PC-3 (cell line): ENCODE results near the gene AGAP1. TPM values are rescaled to one million over a fixed set of nuclear protein-coding genes. Genes with fewer than 3 reads are reported as not detected.

ENCODE experiments used
- ATAC-seq: fragments of 200-7000 bp; cut with Tn5 transposase; 2 replicates; pipeline ENCODE4 v1.9.1; 2020; ENCODE audit warnings: mild to moderate bottlenecking, moderate library complexity
- BruUV-seq: library from RNA; stranded (reverse); fragments of 400-500 nt; replicated peaks from 2 replicates; lab custom pipeline; 2021; lab: Mats Ljungman, UMichigan
- CTCF ChIA-PET: fragments of 300-600 bp; sonication (Branson Sonifier 250); formaldehyde crosslinking; loops from one replicate; lab custom pipeline; 2022; ENCODE audit warnings: antibody characterized with exemption; lab: Charles Lee
- POLR2A ChIA-PET: fragments of 300-600 bp; sonication (Branson Sonifier 250); formaldehyde crosslinking; loops from one replicate; lab custom pipeline; 2022; ENCODE audit warnings: antibody characterized with exemption; ENCODE audit not compliant: unreplicated experiment; lab: Charles Lee
- DNase-seq: peaks from one replicate; pipeline ENCODE4 v3.0.0-alpha.2; 2015
- H2AFZ ChIP-seq: fragments of 300-600 bp; sonication (generic); 2 replicates; pipeline ENCODE4 v1.6.0; 2016; ENCODE audit warnings: antibody characterized with exemption, low read length
- H3F3A ChIP-seq: fragments of 300-600 bp; sonication (generic); one replicate; pipeline ENCODE4 v1.6.0; 2017; ENCODE audit warnings: antibody characterized with exemption, low read length, control low read depth, mild to moderate bottlenecking; ENCODE audit not compliant: unreplicated experiment
- H3K27ac ChIP-seq: fragments of 300-600 bp; sonication (generic); 2 replicates; pipeline ENCODE4 v1.5.1; 2016; ENCODE audit warnings: mild to moderate bottlenecking, low read length
- H3K27me3 ChIP-seq: fragments of 300-600 bp; sonication (generic); 2 replicates; pipeline ENCODE4 v1.6.1; 2016; ENCODE audit warnings: low read length, mixed read lengths
- H3K36me3 ChIP-seq: fragments of 300-600 bp; sonication (generic); 2 replicates; pipeline ENCODE4 v1.6.1; 2016; ENCODE audit warnings: low read depth, mixed run types, low read length, mixed read lengths
- H3K4me1 ChIP-seq: fragments of 300-600 bp; sonication (generic); 2 replicates; pipeline ENCODE4 v1.5.1; 2016; ENCODE audit warnings: low read length; ENCODE audit not compliant: insufficient read depth
- H3K4me2 ChIP-seq: fragments of 300-600 bp; sonication (generic); 2 replicates; pipeline ENCODE4 v1.6.0; 2016; ENCODE audit warnings: low read length
- H3K4me3 ChIP-seq: fragments of 300-600 bp; sonication (generic); 2 replicates; pipeline ENCODE4 v1.5.1; 2016; ENCODE audit warnings: mild to moderate bottlenecking, low read length, mixed read lengths
- H3K79me2 ChIP-seq: fragments of 300-600 bp; sonication (generic); 2 replicates; pipeline ENCODE4 v1.6.1; 2017; ENCODE audit warnings: low read length, mixed read lengths
- H3K9ac ChIP-seq: fragments of 300-600 bp; sonication (generic); 2 replicates; pipeline ENCODE4 v1.6.0; 2016; ENCODE audit warnings: mild to moderate bottlenecking, low read length
- H3K9me2 ChIP-seq: fragments of 300-600 bp; sonication (generic); replicated peaks from 2 replicates; pipeline ENCODE4 v1.6.1; 2016; ENCODE audit warnings: mixed run types, low read length, mixed read lengths
- H3K9me3 ChIP-seq: fragments of 300-600 bp; sonication (generic); 2 replicates; pipeline ENCODE4 v1.6.1; 2016; ENCODE audit warnings: low read length, mixed read lengths
- H4K20me1 ChIP-seq: fragments of 300-600 bp; sonication (generic); 2 replicates; pipeline ENCODE4 v1.6.1; 2016; ENCODE audit warnings: low read length, mixed read lengths
- CTCF ChIP-seq: fragments of 300-600 bp; sonication (generic); conservative IDR thresholded peaks from 2 replicates; pipeline ENCODE4 v1.5.1; 2017; ENCODE audit warnings: antibody characterized with exemption, low read depth, mild to moderate bottlenecking, low read length
- EZH2 ChIP-seq: fragments of 300-600 bp; sonication (generic); IDR thresholded peaks from one replicate; pipeline ENCODE4 v1.6.1; 2017; ENCODE audit warnings: antibody characterized with exemption, mild to moderate bottlenecking, low read length; ENCODE audit not compliant: unreplicated experiment
- EZH2phosphoT487 ChIP-seq: fragments of 300-600 bp; sonication (generic); IDR thresholded peaks from 2 replicates; pipeline ENCODE4 v1.6.1; 2018; ENCODE audit warnings: mild to moderate bottlenecking, antibody characterized with exemption, low read length, borderline replicate concordance
- intact Hi-C: fragments of 100-400 bp; cut with micrococcal nuclease; formaldehyde crosslinking; loops from 2 replicates; pipeline ENCODE4 v1.9.0; 2023
- total RNA-seq: library from RNA; depleted of rRNA; stranded (reverse); fragments of >200 nt; gene quantifications from 2 replicates; pipeline ENCODE4 v1.2.3, GENCODE V29; 2014

Gene AGAP1
- total RNA-seq, 1 experiment from 2014 or later, result 31.0 TPM

- DNase-seq, result no peak
- TF ChIP-seq EZH2phosphoT487 (no peak), EZH2 (no peak), CTCF (no peak)
- ChIA-PET POLR2A (no interaction called here), CTCF (no interaction called here)
- BruUV-seq, result no TSS peak
- H3F3A ChIP-seq, result no peaks in the 10 kb centered on the region
- ATAC-seq, result no peak
- no peak overlapping the region for H2AFZ ChIP-seq
- no peaks in the 10 kb centered on the region for H3K27me3 ChIP-seq
- H3K9me3 ChIP-seq, result no peaks in the 10 kb centered on the region
- H3K9me2 ChIP-seq, result no peaks in the 10 kb centered on the region
- no peak overlapping the region for H3K27ac ChIP-seq
- no peaks in the 10 kb centered on the region for H4K20me1 ChIP-seq
- intact Hi-C loops, result no loop called here
- no peaks in the 10 kb centered on the region for H3K4me1 ChIP-seq
- no peak overlapping the region for H3K9ac ChIP-seq
- no peak overlapping the region for H3K4me3 ChIP-seq
- H3K79me2 ChIP-seq, result no peaks in the 10 kb centered on the region
- no peaks in the 10 kb centered on the region for H3K36me3 ChIP-seq
- no peak overlapping the region for H3K4me2 ChIP-seq
Measured at GRCh38 chr2:236101311-236101950, 607.6 kb downstream of the AGAP1 start.

GRCh38 chr2:236102971-236103370 lies 609.1 kb downstream of the AGAP1 start:
- H3K9ac ChIP-seq, result no peak overlapping the region
- CTCF ChIA-PET, result no interaction called here

More at GRCh38 chr2:236102971-236103370, 609.1 kb downstream of the AGAP1 start:
- no peaks in the 10 kb centered on the region for H3K36me3 ChIP-seq
- no peaks in the 10 kb centered on the region for H3K79me2 ChIP-seq
- no peaks in the 10 kb centered on the region for H3K27me3 ChIP-seq
- no TSS peak for BruUV-seq
- POLR2A ChIA-PET, result no interaction called here
- intact Hi-C loops, result no loop called here
- DNase-seq, result no peak
- no peak overlapping the region for H3K4me2 ChIP-seq
- H2AFZ ChIP-seq, result no peak overlapping the region
- H3F3A ChIP-seq, result no peaks in the 10 kb centered on the region
- no peaks in the 10 kb centered on the region for H3K4me1 ChIP-seq
- no peaks in the 10 kb centered on the region for H3K9me2 ChIP-seq
- H3K4me3 ChIP-seq, result no peak overlapping the region
- H3K9me3 ChIP-seq, result no peaks in the 10 kb centered on the region
- no peak overlapping the region for H3K27ac ChIP-seq
- no peak for TF ChIP-seq EZH2phosphoT487
- no peak for TF ChIP-seq EZH2
- TF ChIP-seq CTCF, result no peak
- no peak for ATAC-seq
- H4K20me1 ChIP-seq, result no peaks in the 10 kb centered on the region
